Measurements from ENCODE around the gene POMC.

GRCh38 chr2:25201265-25201664 lies 32.9 kb upstream of the POMC start:
- TF ChIP-seq CTCF (IDR thresholded peaks at IDR 0.05; ENCODE audit: low read length) (peak; percentile 15; the same call in 1 of the 2 replicates), EZH2 (IDR thresholded peaks at IDR 0.05; ENCODE audit: borderline replicate concordance, low read length) (no peak)

Measured in OCI-LY1 (cell line).